Suprapubic skin (tissue), 3 donors: ENCODE data around the gene YIPF4.

Experiments used
- CTCF ChIP-seq, 2 donors: fragments of 200-600 bp in 1 of 2; fragments of 450-650 bp in 1 of 2; sonication (generic) in 1 of 2; IDR thresholded peaks; one replicate each; pipeline ENCODE4 v1.5.1; 2016 to 2019; ENCODE audit warnings: antibody characterized with exemption in 2 of 2, mild to moderate bottlenecking in 1 of 2, moderate library complexity in 1 of 2
- EP300 ChIP-seq: sonication (generic); formaldehyde crosslinking; IDR thresholded peaks from one replicate; pipeline ENCODE4 v1.6.1; 2017; ENCODE audit warnings: antibody characterized with exemption
- POLR2A ChIP-seq, 2 donors: fragments of 450-650 bp; IDR thresholded peaks; one replicate each; pipeline ENCODE4 v1.6.1; 2017; ENCODE audit warnings: antibody characterized with exemption in 2 of 2, mild to moderate bottlenecking in 2 of 2, moderate library complexity in 2 of 2

DNA sequence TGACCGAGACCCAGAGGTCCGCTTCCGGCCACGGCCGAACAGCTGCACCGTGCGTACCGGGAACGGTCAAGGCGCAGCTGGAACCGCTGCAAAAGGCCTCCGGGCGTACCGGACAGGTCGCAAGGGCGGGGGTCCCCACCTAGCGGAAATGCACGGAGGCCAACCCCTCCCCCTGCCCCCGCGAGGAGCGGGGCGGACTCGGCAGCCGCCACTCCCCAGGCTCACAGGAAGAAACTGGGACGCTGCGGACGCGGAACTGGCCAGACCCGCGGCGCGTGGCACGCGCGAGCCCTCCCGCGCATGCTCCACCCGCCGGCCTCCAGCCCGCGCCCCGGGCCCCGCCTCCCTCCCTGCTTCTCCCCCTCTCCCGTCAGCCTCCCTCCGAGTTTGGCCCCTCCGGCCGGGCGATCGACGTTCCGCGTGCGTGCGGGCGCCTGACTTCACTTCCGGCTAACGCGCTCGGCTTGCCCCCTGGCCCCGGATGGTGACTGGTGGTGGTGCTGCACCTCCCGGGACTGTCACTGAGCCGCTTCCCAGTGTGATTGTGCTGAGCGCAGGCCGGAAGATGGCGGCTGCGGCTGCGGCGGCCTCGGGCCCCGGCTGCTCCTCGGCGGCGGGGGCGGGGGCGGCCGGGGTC, 79.1 kb downstream of the YIPF4 start, which contains the start of gene BIRC6:
- peak; percentile 54 to 58 for TF ChIP-seq POLR2A (IDR thresholded peaks at IDR 0.05)
- TF ChIP-seq CTCF (IDR thresholded peaks at IDR 0.05), result no peak
- TF ChIP-seq EP300, result no peak
